IMR-90 (cell line): Measurements from ENCODE around the gene PDXK. TPM values are rescaled to one million over a fixed set of nuclear protein-coding genes. Genes with fewer than 3 reads are reported as not detected.

Source experiments
- ATAC-seq: fragments of 200-7000 bp; cut with Tn5 transposase; 2 replicates; pipeline ENCODE4 v1.9.1; 2020; ENCODE audit warnings: low read depth, mild to moderate bottlenecking, moderate library complexity
- BruUV-seq: library from RNA; stranded (reverse); fragments of 400-500 nt; replicated peaks from 2 replicates; lab custom pipeline; 2021; lab: Mats Ljungman, UMichigan
- CTCF ChIA-PET: fragments of 300-600 bp; formaldehyde crosslinking; extraction: SDS; loops from one replicate; lab custom pipeline; 2021; ENCODE audit warnings: antibody characterized with exemption; lab: Yijun Ruan, JAX
- POLR2A ChIA-PET: fragments of 300-600 bp; sonication (Branson Sonifier 250); formaldehyde crosslinking; loops from one replicate; lab custom pipeline; 2022; ENCODE audit warnings: antibody characterized with exemption; ENCODE audit not compliant: unreplicated experiment; lab: Charles Lee
- DNase-seq: peaks from one replicate; pipeline ENCODE4 v3.0.0; 2013
- H2AFZ ChIP-seq: replicated peaks from 2 replicates; pipeline ENCODE3; 2013; ENCODE audit warnings: low read length, mild to moderate bottlenecking; ENCODE audit not compliant: poor library complexity
- H2AK5ac ChIP-seq: 2 replicates; pipeline ENCODE4 v1.6.1; 2013; ENCODE audit warnings: low read depth, low read length, inconsistent platforms
- H2AK9ac ChIP-seq: replicated peaks from 2 replicates; pipeline ENCODE3; 2013; ENCODE audit warnings: mild to moderate bottlenecking, low read depth, low read length, moderate library complexity; ENCODE audit not compliant: poor library complexity
- H2BK120ac ChIP-seq: 2 replicates; pipeline ENCODE4 v1.6.1; 2013; ENCODE audit warnings: low read depth, low read length, inconsistent platforms
- H2BK15ac ChIP-seq: 3 replicates; pipeline ENCODE4 v1.6.1; 2013; ENCODE audit warnings: low read depth, low read length, inconsistent platforms
- H2BK20ac ChIP-seq: 2 replicates; pipeline ENCODE4 v1.6.1; 2013; ENCODE audit warnings: low read depth, mild to moderate bottlenecking, inconsistent platforms, low read length, moderate library complexity
- H2BK5ac ChIP-seq: 2 replicates; pipeline ENCODE4 v1.6.1; 2013; ENCODE audit warnings: mild to moderate bottlenecking, low read depth, low read length, inconsistent platforms; ENCODE audit not compliant: poor library complexity, severe bottlenecking
- H3K14ac ChIP-seq: replicated peaks from 2 replicates; pipeline ENCODE4 v1.6.1; 2013; ENCODE audit warnings: low read depth, low read length, inconsistent platforms
- H3K18ac ChIP-seq: 2 replicates; pipeline ENCODE4 v1.6.1; 2013; ENCODE audit warnings: low read depth, low read length, control low read depth
- H3K23ac ChIP-seq: 2 replicates; pipeline ENCODE4 v1.6.1; 2013; ENCODE audit warnings: low read depth, low read length, inconsistent platforms
- H3K27ac ChIP-seq: 2 replicates; pipeline ENCODE4 v1.5.1; 2013; ENCODE audit warnings: mild to moderate bottlenecking, control low read depth, low read length; ENCODE audit not compliant: insufficient read depth
- H3K27me3 ChIP-seq: 2 replicates; pipeline ENCODE4 v1.6.1; 2013; ENCODE audit warnings: low read length; ENCODE audit not compliant: control insufficient read depth, insufficient read depth
- H3K36me3 ChIP-seq: 2 replicates; pipeline ENCODE4 v1.6.1; 2013; ENCODE audit warnings: low read length, mixed read lengths; ENCODE audit not compliant: control insufficient read depth, insufficient read depth
- H3K4ac ChIP-seq: 2 replicates; pipeline ENCODE4 v1.6.1; 2013; ENCODE audit warnings: low read depth, low read length, inconsistent platforms
- H3K4me1 ChIP-seq: 2 replicates; pipeline ENCODE4 v1.6.1; 2013; ENCODE audit warnings: low read length, mixed read lengths; ENCODE audit not compliant: control insufficient read depth, insufficient read depth
- H3K4me2 ChIP-seq: 2 replicates; pipeline ENCODE4 v1.6.1; 2013; ENCODE audit warnings: low read depth, mild to moderate bottlenecking, control low read depth, low read length, moderate library complexity
- H3K4me3 ChIP-seq: 2 replicates; pipeline ENCODE4 v1.5.1; 2013; ENCODE audit warnings: low read depth, mild to moderate bottlenecking, control low read depth, low read length, moderate library complexity; ENCODE audit not compliant: insufficient read depth
- H3K56ac ChIP-seq: 2 replicates; pipeline ENCODE4 v1.6.1; 2013; ENCODE audit warnings: low read length, inconsistent platforms; ENCODE audit not compliant: insufficient read depth; ENCODE audit errors: extremely low read depth
- H3K79me1 ChIP-seq, 2 experiments: 2 replicates each; pipeline ENCODE4 v1.6.1; 2013; ENCODE audit warnings: low read length in 2 of 2, inconsistent platforms in 1 of 2, low read depth in 1 of 2
- H3K9ac ChIP-seq: 2 replicates; pipeline ENCODE4 v1.6.1; 2013; ENCODE audit warnings: low read depth, low read length, control low read depth
- H3K9me1 ChIP-seq: 2 replicates; pipeline ENCODE4 v1.6.1; 2013; ENCODE audit warnings: low read length, inconsistent platforms; ENCODE audit not compliant: insufficient read depth
- H3K9me3 ChIP-seq: 2 replicates; pipeline ENCODE4 v1.6.1; 2013; ENCODE audit warnings: low read length; ENCODE audit not compliant: control insufficient read depth, insufficient read depth
- H4K20me1 ChIP-seq: 2 replicates; pipeline ENCODE4 v1.6.1; 2013; ENCODE audit warnings: low read length, inconsistent platforms; ENCODE audit not compliant: insufficient read depth
- H4K5ac ChIP-seq: 2 replicates; pipeline ENCODE4 v1.6.1; 2013; ENCODE audit warnings: mild to moderate bottlenecking, low read depth, low read length, control low read depth
- H4K8ac ChIP-seq, 2 experiments: 2 replicates each; pipeline ENCODE4 v1.6.1; 2013; ENCODE audit warnings: low read depth in 2 of 2, low read length in 2 of 2, control low read depth in 1 of 2, inconsistent platforms in 1 of 2
- H4K91ac ChIP-seq: 2 replicates; pipeline ENCODE4 v1.6.1; 2013; ENCODE audit warnings: low read depth, low read length, inconsistent platforms; ENCODE audit not compliant: insufficient read depth
- BHLHE40 ChIP-seq: fragments of 150-350 bp; IDR thresholded peaks from 2 replicates; pipeline ENCODE4 v1.6.1; 2016; ENCODE audit warnings: mild to moderate bottlenecking, low read depth, low read length
- CEBPB ChIP-seq: IDR thresholded peaks from 2 replicates; pipeline ENCODE4 v1.6.1; 2012; ENCODE audit warnings: low read depth, low read length, improper control_type of control experiment
- CHD1 ChIP-seq: IDR thresholded peaks from 2 replicates; pipeline ENCODE4 v1.6.1; 2012; ENCODE audit warnings: low read depth, low read length, improper control_type of control experiment
- CTCF ChIP-seq: conservative IDR thresholded peaks from 2 replicates; pipeline ENCODE4 v1.5.1; 2012; ENCODE audit warnings: mild to moderate bottlenecking, low read depth, low read length, improper control_type of control experiment
- FOS ChIP-seq: fragments of 150-350 bp; IDR thresholded peaks from 2 replicates; pipeline ENCODE4 v1.6.1; 2016; ENCODE audit warnings: low read depth, low read length
- MAZ ChIP-seq: IDR thresholded peaks from 2 replicates; pipeline ENCODE4 v1.6.1; 2012; ENCODE audit warnings: low read depth, mild to moderate bottlenecking, low read length, improper control_type of control experiment, moderate library complexity, borderline replicate concordance
- NFE2L2 ChIP-seq: fragments of 150-350 bp; IDR thresholded peaks from 2 replicates; pipeline ENCODE4 v1.6.1; 2016; ENCODE audit warnings: low read depth, mild to moderate bottlenecking, low read length
- POLR2A ChIP-seq: IDR thresholded peaks from 2 replicates; pipeline ENCODE4 v1.6.1; 2012; ENCODE audit warnings: mild to moderate bottlenecking, low read depth, low read length
- RCOR1 ChIP-seq: IDR thresholded peaks from 2 replicates; pipeline ENCODE4 v1.6.1; 2012; ENCODE audit warnings: mild to moderate bottlenecking, low read length, improper control_type of control experiment; ENCODE audit not compliant: insufficient replicate concordance
- RFX5 ChIP-seq: IDR thresholded peaks from 2 replicates; pipeline ENCODE4 v1.8.0; 2012; ENCODE audit warnings: low read depth, mild to moderate bottlenecking, low read length, moderate library complexity
- SMC3 ChIP-seq: fragments of 150-350 bp; IDR thresholded peaks from 2 replicates; pipeline ENCODE4 v1.6.1; 2016; ENCODE audit warnings: low read depth, mild to moderate bottlenecking, antibody characterized with exemption, low read length, moderate library complexity
- USF2 ChIP-seq: fragments of 150-350 bp; IDR thresholded peaks from 2 replicates; pipeline ENCODE4 v1.6.1; 2017; ENCODE audit warnings: mild to moderate bottlenecking, antibody characterized with exemption, low read length, low read depth
- WGBS, 2 experiments: methylation state at CpG; one replicate each; pipeline versions ENCODE4 v1.1.5 to v1.1.7; 2013; ENCODE audit warnings: missing lambda C conversion rate in 2 of 2; ENCODE audit not compliant: insufficient read length in 1 of 2; ENCODE audit errors: extremely low coverage in 2 of 2; 5-methylcytosine and 5-hydroxymethylcytosine counted together
- dilution Hi-C: fragments of 300-500 bp; cut with HindIII; formaldehyde crosslinking; loops from one replicate; pipeline ENCODE4 v1.14.3; 2018; ENCODE audit warnings: low sequenced_read_pairs; ENCODE audit not compliant: unreplicated experiment
- in situ Hi-C: fragments of 300-500 bp; cut with MboI; formaldehyde crosslinking; loops from 3 replicates; pipeline ENCODE4 v1.14.3; 2019; ENCODE audit warnings: low sequenced_read_pairs, inconsistent platforms, mixed read lengths
- intact Hi-C: fragments of 100-400 bp; cut with micrococcal nuclease; formaldehyde crosslinking; loops from 2 replicates; pipeline ENCODE4 v1.10.0; 2022
- polyA plus RNA-seq, 3 experiments: library from polyadenylated mRNA; depleted of rRNA; stranded (reverse); fragments of >200 nt; gene quantifications; 2 replicates each; pipeline ENCODE4 v1.2.3, GENCODE V29; 2012; ENCODE audit warnings: low replicate concordance in 1 of 3
- total RNA-seq: library from RNA; depleted of rRNA; stranded (reverse); fragments of >200 nt; gene quantifications from 2 replicates; pipeline ENCODE4 v1.2.3, GENCODE V29; 2012
- TF ChIP-seq, protein P1 (sequence below): fragments of 150-350 bp; IDR thresholded peaks from 2 replicates; pipeline ENCODE4 v1.6.1; 2016; ENCODE audit warnings: low read depth, mild to moderate bottlenecking, low read length, moderate library complexity, borderline replicate concordance

PDXK gene
- total and polyA plus RNA-seq, 2 of the 4 experiments (the other 2 are of a cell fraction), result 155 to 312 TPM

GRCh38 chr21:43763901-43764523 is 45.1 kb downstream of the PDXK start:
- intact Hi-C loops (no loop called here), in situ Hi-C loops (no loop called here), dilution Hi-C loops (no loop called here)
- H3K4me1 ChIP-seq, result peaks cover 14% of the 10 kb centered on the region
- no peak overlapping the region for H3K27ac ChIP-seq
- TF ChIP-seq SMC3 (no peak), CHD1 (no peak), BHLHE40 (no peak), POLR2A (no peak), RFX5 (no peak), MAZ (no peak), CTCF (no peak), NFE2L2 (no peak), FOS (no peak), RCOR1 (no peak), USF2 (no peak), CEBPB (no peak)
- TF ChIP-seq, protein P1, sequence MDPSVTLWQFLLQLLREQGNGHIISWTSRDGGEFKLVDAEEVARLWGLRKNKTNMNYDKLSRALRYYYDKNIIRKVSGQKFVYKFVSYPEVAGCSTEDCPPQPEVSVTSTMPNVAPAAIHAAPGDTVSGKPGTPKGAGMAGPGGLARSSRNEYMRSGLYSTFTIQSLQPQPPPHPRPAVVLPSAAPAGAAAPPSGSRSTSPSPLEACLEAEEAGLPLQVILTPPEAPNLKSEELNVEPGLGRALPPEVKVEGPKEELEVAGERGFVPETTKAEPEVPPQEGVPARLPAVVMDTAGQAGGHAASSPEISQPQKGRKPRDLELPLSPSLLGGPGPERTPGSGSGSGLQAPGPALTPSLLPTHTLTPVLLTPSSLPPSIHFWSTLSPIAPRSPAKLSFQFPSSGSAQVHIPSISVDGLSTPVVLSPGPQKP, result no peak
- H3K9me3 ChIP-seq, result peaks cover 3% of the 10 kb centered on the region; the same call in 1 of the 2 replicates
- no peak overlapping the region for H4K8ac ChIP-seq
- no peak overlapping the region for H3K23ac ChIP-seq
- H3K36me3 ChIP-seq, result peaks cover 35% of the 10 kb centered on the region
- ChIA-PET CTCF (no interaction called here), POLR2A (no interaction called here)
- H3K9ac ChIP-seq, result no peak overlapping the region
- no peak overlapping the region for H3K56ac ChIP-seq
- peaks cover 0 to 6% of the 10 kb centered on the region in 2 experiments; a peak in 1 of 4 replicates for H3K79me1 ChIP-seq
- no peak for ATAC-seq
- H4K5ac ChIP-seq, result no peak overlapping the region
- no peaks in the 10 kb centered on the region for H3K27me3 ChIP-seq
- no peak for DNase-seq
- no peak overlapping the region for H3K14ac ChIP-seq
- H3K18ac ChIP-seq, result no peak overlapping the region
- 96% methylated on average over 4 of the region's 10 CpGs; no CpG with 5 or more reads in 1 of the 2 experiments for WGBS, 2 experiments
- H3K4ac ChIP-seq, result no peak overlapping the region
- H4K91ac ChIP-seq, result no peak overlapping the region
- H2AK9ac ChIP-seq, result no peak overlapping the region
- H3K9me1 ChIP-seq, result peaks cover 9% of the 10 kb centered on the region
- H2AFZ ChIP-seq, result no peak overlapping the region
- no peak overlapping the region for H2BK5ac ChIP-seq
- H2AK5ac ChIP-seq, result no peak overlapping the region
- no peak overlapping the region for H2BK20ac ChIP-seq
- H3K4me3 ChIP-seq, result no peak overlapping the region
- BruUV-seq, result no TSS peak
- no peak overlapping the region for H2BK15ac ChIP-seq
- H2BK120ac ChIP-seq, result no peak overlapping the region
- H4K20me1 ChIP-seq, result 0 out of 2 replicates have a peak, but pooled peaks cover under 1% of the 10 kb centered on the region
- H3K4me2 ChIP-seq, result no peak overlapping the region
